Measurements from ENCODE around the gene TMCC1. TPM values are rescaled to one million over a fixed set of nuclear protein-coding genes. Genes with fewer than 3 reads are reported as not detected.

The TMCC1 gene
- total RNA-seq, 1 donor: 11.2 TPM

- peak; percentile 77 for DNase-seq (ENCODE audit: low read depth)
- H3K4me3 ChIP-seq (ENCODE audit: low read depth, low read length): no peak overlapping the region
- TF ChIP-seq CTCF (IDR thresholded peaks at IDR 0.05; ENCODE audit: insufficient read depth, low read depth, low read length): no peak
These were observed 198.3 kb downstream of the TMCC1 start for GRCh38 chr3:129695230-129695629.

- no peak for DNase-seq (ENCODE audit: low read depth)
- TF ChIP-seq CTCF (IDR thresholded peaks at IDR 0.05; ENCODE audit: insufficient read depth, low read depth, low read length): no peak
- no peak overlapping the region for H3K4me3 ChIP-seq (ENCODE audit: low read depth, low read length)
These were observed 199.3 kb downstream of the TMCC1 start for GRCh38 chr3:129694228-129694627.

GRCh38 chr3:129692743-129693142 is 200.8 kb downstream of the TMCC1 start:
- TF ChIP-seq CTCF (IDR thresholded peaks at IDR 0.05; ENCODE audit: insufficient read depth, low read depth, low read length): no peak
- H3K4me3 ChIP-seq (ENCODE audit: low read depth, low read length): no peak overlapping the region
- DNase-seq (ENCODE audit: low read depth): no peak

- TF ChIP-seq CTCF (IDR thresholded peaks at IDR 0.05; ENCODE audit: insufficient read depth, low read depth, low read length): no peak
- DNase-seq (ENCODE audit: low read depth): no peak
- no peak overlapping the region for H3K4me3 ChIP-seq (ENCODE audit: low read depth, low read length)
These were observed 202.5 kb downstream of the TMCC1 start for GRCh38 chr3:129690963-129691362.

- no peak for TF ChIP-seq CTCF (IDR thresholded peaks at IDR 0.05; ENCODE audit: insufficient read depth, low read depth, low read length)
- peak; percentile 71 for DNase-seq (ENCODE audit: low read depth)
- no peak overlapping the region for H3K4me3 ChIP-seq (ENCODE audit: low read depth, low read length)
These were observed 203.1 kb downstream of the TMCC1 start for GRCh38 chr3:129690406-129690805.

GRCh38 chr3:129689036-129689435 is 204.5 kb downstream of the TMCC1 start:
- H3K4me3 ChIP-seq (ENCODE audit: low read depth, low read length): no peak overlapping the region
- no peak for DNase-seq (ENCODE audit: low read depth)
- no peak for TF ChIP-seq CTCF (IDR thresholded peaks at IDR 0.05; ENCODE audit: insufficient read depth, low read depth, low read length)

- TF ChIP-seq CTCF (IDR thresholded peaks at IDR 0.05; ENCODE audit: insufficient read depth, low read depth, low read length): no peak
- H3K4me3 ChIP-seq (ENCODE audit: low read depth, low read length): peak overlapping the region; percentile 40
These were observed 205.1 kb downstream of the TMCC1 start for GRCh38 chr3:129688271-129688895.

More at GRCh38 chr3:129688271-129688895, 205.1 kb downstream of the TMCC1 start:
- DNase-seq (ENCODE audit: low read depth): peak; percentile 69
